Neural cell (in vitro differentiated cells): ENCODE measurements around the gene NKD1. TPM values are rescaled to one million over a fixed set of nuclear protein-coding genes. Genes with fewer than 3 reads are reported as not detected.

Source experiments
- H2AFZ ChIP-seq: fragments of 200-600, 300-800 bp; sonication (generic), shearing (Covaris generic); 2 replicates; pipeline ENCODE4 v1.6.0; 2014; ENCODE audit warnings: low read depth, mild to moderate bottlenecking, antibody characterized with exemption, low read length, moderate library complexity
- H3F3A ChIP-seq: fragments of 200-600 bp; shearing (Covaris generic); 2 replicates; pipeline ENCODE4 v1.6.1; 2016; ENCODE audit warnings: mild to moderate bottlenecking, moderate library complexity, mixed read lengths, antibody characterized with exemption, low read length; ENCODE audit not compliant: insufficient read depth, poor library complexity, severe bottlenecking
- H3K27ac ChIP-seq: fragments of 200-600, 300-800 bp; sonication (generic), shearing (Covaris generic); 2 replicates; pipeline ENCODE4 v1.5.1; 2014; ENCODE audit warnings: mild to moderate bottlenecking, low read length, moderate library complexity
- H3K27me3 ChIP-seq: fragments of 300-800, 200-600 bp; sonication (generic), shearing (Covaris generic); 2 replicates; pipeline ENCODE4 v1.6.0; 2014; ENCODE audit warnings: mild to moderate bottlenecking, low read depth, low read length, moderate library complexity; ENCODE audit not compliant: insufficient read depth
- H3K36me3 ChIP-seq: fragments of 300-800, 200-600 bp; sonication (generic), shearing (Covaris generic); 2 replicates; pipeline ENCODE4 v1.5.1; 2014; ENCODE audit warnings: mild to moderate bottlenecking, antibody characterized with exemption, low read length, moderate library complexity; ENCODE audit not compliant: insufficient read depth
- H3K4me2 ChIP-seq: fragments of 300-800, 200-600 bp; sonication (generic), shearing (Covaris generic); 2 replicates; pipeline ENCODE4 v1.6.0; 2014; ENCODE audit warnings: mild to moderate bottlenecking, low read length
- H3K4me3 ChIP-seq: fragments of 300-800, 200-600 bp; sonication (generic), shearing (Covaris generic); 2 replicates; pipeline ENCODE4 v1.5.1; 2014; ENCODE audit warnings: mild to moderate bottlenecking, low read length, moderate library complexity
- H3K79me2 ChIP-seq: fragments of 200-600 bp; shearing (Covaris generic); replicated peaks from 2 replicates; pipeline ENCODE4 v1.6.0; 2014; ENCODE audit warnings: mild to moderate bottlenecking, low read length, moderate library complexity; ENCODE audit not compliant: insufficient read depth
- H3K9ac ChIP-seq: fragments of 300-800, 200-600 bp; sonication (generic), shearing (Covaris generic); 2 replicates; pipeline ENCODE4 v1.6.1; 2016; ENCODE audit warnings: mild to moderate bottlenecking, low read length, mixed read lengths
- H3K9me2 ChIP-seq: fragments of 200-600 bp; shearing (Covaris generic); 2 replicates; pipeline ENCODE4 v1.6.1; 2016; ENCODE audit warnings: mild to moderate bottlenecking, low read length, mixed read lengths; ENCODE audit not compliant: insufficient read depth
- H3K9me3 ChIP-seq: fragments of 200-600, 300-800 bp; sonication (generic), shearing (Covaris generic); 2 replicates; pipeline ENCODE4 v1.6.1; 2016; ENCODE audit warnings: mild to moderate bottlenecking, mixed run types, low read length, moderate library complexity, mixed read lengths
- H4K20me1 ChIP-seq: fragments of 200-600 bp; shearing (Covaris generic); 2 replicates; pipeline ENCODE4 v1.6.1; 2016; ENCODE audit warnings: mild to moderate bottlenecking, mixed run types; ENCODE audit not compliant: insufficient read depth
- EP300 ChIP-seq: fragments of 450-650 bp; conservative IDR thresholded peaks from 2 replicates; pipeline ENCODE4 v1.6.1; 2014; ENCODE audit warnings: antibody characterized with exemption, mild to moderate bottlenecking, moderate library complexity; ENCODE audit not compliant: poor library complexity, severe bottlenecking
- EZH2 ChIP-seq: fragments of 200-600, 300-800 bp; shearing (Covaris generic), sonication (generic); IDR thresholded peaks from 2 replicates; pipeline ENCODE4 v1.6.1; 2014; ENCODE audit warnings: antibody characterized with exemption, low read length, borderline replicate concordance, mild to moderate bottlenecking; ENCODE audit not compliant: insufficient read depth, poor library complexity, severe bottlenecking
- MXI1 ChIP-seq: fragments of 450-650 bp; conservative IDR thresholded peaks from 2 replicates; pipeline ENCODE4 v1.6.1; 2014; ENCODE audit warnings: antibody characterized with exemption, mild to moderate bottlenecking; ENCODE audit not compliant: poor library complexity, severe bottlenecking
- POLR2AphosphoS5 ChIP-seq: IDR thresholded peaks from 2 replicates; pipeline ENCODE4 v1.6.1; 2012
- RAD21 ChIP-seq: fragments of 450-650 bp; conservative IDR thresholded peaks from 2 replicates; pipeline ENCODE4 v1.6.1; 2014; ENCODE audit warnings: antibody characterized with exemption, mild to moderate bottlenecking, moderate library complexity
- REST ChIP-seq: IDR thresholded peaks from 2 replicates; pipeline ENCODE4 v1.6.1; 2012; ENCODE audit warnings: borderline replicate concordance
- SMC3 ChIP-seq: fragments of 450-650 bp; conservative IDR thresholded peaks from 2 replicates; pipeline ENCODE4 v1.6.1; 2014; ENCODE audit warnings: antibody characterized with exemption, mild to moderate bottlenecking, moderate library complexity; ENCODE audit not compliant: poor library complexity
- TAF1 ChIP-seq: IDR thresholded peaks from 2 replicates; pipeline ENCODE4 v1.6.1; 2012; ENCODE audit warnings: low read depth
- polyA plus RNA-seq: library from polyadenylated mRNA; depleted of rRNA; stranded (reverse); fragments of >200 nt; gene quantifications from 2 replicates; pipeline ENCODE4 v1.2.3, GENCODE V29; 2014
- TF ChIP-seq, protein P1 (sequence below): fragments of 450-650 bp; IDR thresholded peaks from 2 replicates; pipeline ENCODE4 v1.5.1; 2014; ENCODE audit warnings: antibody characterized with exemption, mild to moderate bottlenecking, moderate library complexity; ENCODE audit not compliant: poor library complexity, severe bottlenecking

NKD1 gene
- polyA plus RNA-seq, 1 donor from 2014 or later = 1.1 TPM

- Histone ChIP-seq H3F3A (no peaks in the 10 kb centered on the region), H3K27me3 (no peaks in the 10 kb centered on the region), H3K4me2 (no peak overlapping the region), H3K9me2 (no peaks in the 10 kb centered on the region), H4K20me1 (no peaks in the 10 kb centered on the region), H3K4me3 (no peak overlapping the region), H3K9me3 (no peaks in the 10 kb centered on the region), H3K79me2 (no peaks in the 10 kb centered on the region), H3K27ac (no peak overlapping the region), H2AFZ (no peak overlapping the region), H3K9ac (no peak overlapping the region), H3K36me3 (no peaks in the 10 kb centered on the region)
- TF ChIP-seq POLR2AphosphoS5 (no peak), TAF1 (no peak), MXI1 (no peak), SMC3 (no peak), RAD21 (no peak), REST (no peak), EP300 (no peak), EZH2 (no peak)
- TF ChIP-seq, protein P1, sequence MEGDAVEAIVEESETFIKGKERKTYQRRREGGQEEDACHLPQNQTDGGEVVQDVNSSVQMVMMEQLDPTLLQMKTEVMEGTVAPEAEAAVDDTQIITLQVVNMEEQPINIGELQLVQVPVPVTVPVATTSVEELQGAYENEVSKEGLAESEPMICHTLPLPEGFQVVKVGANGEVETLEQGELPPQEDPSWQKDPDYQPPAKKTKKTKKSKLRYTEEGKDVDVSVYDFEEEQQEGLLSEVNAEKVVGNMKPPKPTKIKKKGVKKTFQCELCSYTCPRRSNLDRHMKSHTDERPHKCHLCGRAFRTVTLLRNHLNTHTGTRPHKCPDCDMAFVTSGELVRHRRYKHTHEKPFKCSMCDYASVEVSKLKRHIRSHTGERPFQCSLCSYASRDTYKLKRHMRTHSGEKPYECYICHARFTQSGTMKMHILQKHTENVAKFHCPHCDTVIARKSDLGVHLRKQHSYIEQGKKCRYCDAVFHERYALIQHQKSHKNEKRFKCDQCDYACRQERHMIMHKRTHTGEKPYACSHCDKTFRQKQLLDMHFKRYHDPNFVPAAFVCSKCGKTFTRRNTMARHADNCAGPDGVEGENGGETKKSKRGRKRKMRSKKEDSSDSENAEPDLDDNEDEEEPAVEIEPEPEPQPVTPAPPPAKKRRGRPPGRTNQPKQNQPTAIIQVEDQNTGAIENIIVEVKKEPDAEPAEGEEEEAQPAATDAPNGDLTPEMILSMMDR = no peak
Measured at GRCh38 chr16:50598256-50598894, 50.2 kb downstream of the NKD1 start.

DNA sequence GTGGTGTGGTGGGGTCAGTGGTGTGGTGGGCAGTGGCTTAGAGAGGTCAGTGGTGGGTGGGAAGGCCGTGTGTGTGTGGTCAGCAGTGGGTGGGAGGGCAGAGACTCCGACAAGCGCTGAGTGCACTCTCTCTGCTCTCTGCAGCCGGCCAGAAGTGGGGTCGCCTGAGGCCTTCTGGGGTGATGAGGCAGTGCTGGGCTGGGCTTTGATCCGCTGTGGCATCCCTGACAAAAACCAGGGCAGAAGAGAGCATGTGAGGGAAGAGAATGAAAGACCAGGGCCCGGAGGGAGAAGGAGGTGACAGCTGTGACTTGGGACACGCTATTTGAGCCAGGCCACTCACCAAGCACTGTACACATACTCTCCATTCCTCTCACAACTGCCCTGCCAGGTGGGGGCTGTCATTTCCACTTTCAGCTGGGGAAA lies 50.8 kb downstream of the NKD1 start:
- no peak overlapping the region for H3K4me3 ChIP-seq
- no peaks in the 10 kb centered on the region for H3K27me3 ChIP-seq
- no peak for TF ChIP-seq EZH2
- TF ChIP-seq POLR2AphosphoS5 = no peak
- TF ChIP-seq MXI1 = no peak
- no peak for TF ChIP-seq REST
- no peak for TF ChIP-seq RAD21
- no peak for TF ChIP-seq TAF1
- TF ChIP-seq, protein P1 = no peak
- no peak for TF ChIP-seq EP300
- TF ChIP-seq SMC3 = no peak
- H2AFZ ChIP-seq = no peak overlapping the region
- no peaks in the 10 kb centered on the region for H3K79me2 ChIP-seq
- H3K9me2 ChIP-seq = no peaks in the 10 kb centered on the region
- H3K9ac ChIP-seq = no peak overlapping the region
- H3F3A ChIP-seq = no peaks in the 10 kb centered on the region
- no peaks in the 10 kb centered on the region for H3K9me3 ChIP-seq
- H3K36me3 ChIP-seq = no peaks in the 10 kb centered on the region
- H3K4me2 ChIP-seq = no peak overlapping the region
- no peaks in the 10 kb centered on the region for H4K20me1 ChIP-seq
- no peak overlapping the region for H3K27ac ChIP-seq
